HG02623 (cell line): Measurements from ENCODE around the gene GOLGB1.
A peak's percentile ranks its signal among the peaks of the same experiment; 100 is the strongest.

Experiments
- ATAC-seq: cut with Tn5 transposase; IDR thresholded peaks from one replicate; pipeline ENCODE4 v1.9.1; 2021; ENCODE audit warnings: moderate library complexity; ENCODE audit not compliant: unreplicated experiment

Gene GOLGB1

GRCh38 chr3:121740896-121741295, 8.6 kb downstream of the GOLGB1 start:
- ATAC-seq = no peak

GRCh38 chr3:121739902-121740301, 9.6 kb downstream of the GOLGB1 start:
- no peak for ATAC-seq

- ATAC-seq = no peak
Observed at GRCh38 chr3:121737644-121738043, 11.9 kb downstream of the GOLGB1 start.

GRCh38 chr3:121736112-121736511, 13.4 kb downstream of the GOLGB1 start:
- ATAC-seq = no peak

GRCh38 chr3:121735047-121735696, 14.4 kb downstream of the GOLGB1 start:
- peak; percentile 95 for ATAC-seq

- ATAC-seq = no peak
Observed at GRCh38 chr3:121730940-121731687, 18.4 kb downstream of the GOLGB1 start.

GRCh38 chr3:121724130-121724529, 25.4 kb downstream of the GOLGB1 start:
- ATAC-seq = peak; percentile 92

GRCh38 chr3:121723485-121723884, 26.1 kb downstream of the GOLGB1 start:
- no peak for ATAC-seq

GRCh38 chr3:121722411-121722810, 27.1 kb downstream of the GOLGB1 start:
- no peak for ATAC-seq

- no peak for ATAC-seq
Observed at GRCh38 chr3:121720163-121720562, 29.4 kb downstream of the GOLGB1 start.

GRCh38 chr3:121719423-121719822, 30.1 kb downstream of the GOLGB1 start:
- no peak for ATAC-seq

- ATAC-seq = no peak
Observed at GRCh38 chr3:121718205-121718846, 31.2 kb downstream of the GOLGB1 start.

- ATAC-seq = no peak
Observed at GRCh38 chr3:121710347-121710746, 39.2 kb downstream of the GOLGB1 start.

GRCh38 chr3:121707531-121708273, 41.8 kb downstream of the GOLGB1 start:
- no peak for ATAC-seq

GRCh38 chr3:121705541-121705940, 44.0 kb downstream of the GOLGB1 start:
- ATAC-seq = no peak

GRCh38 chr3:121703973-121704372, 45.6 kb downstream of the GOLGB1 start:
- ATAC-seq = no peak

- no peak for ATAC-seq
Observed at GRCh38 chr3:121698901-121699300, 50.6 kb downstream of the GOLGB1 start.

GRCh38 chr3:121698476-121698875, 51.1 kb downstream of the GOLGB1 start:
- ATAC-seq = no peak

GRCh38 chr3:121696186-121696585, 53.4 kb downstream of the GOLGB1 start:
- no peak for ATAC-seq

- no peak for ATAC-seq
Observed at GRCh38 chr3:121692010-121692699, 57.4 kb downstream of the GOLGB1 start.
